ENCODE measurements around the gene XKRX. TPM values are rescaled to one million over a fixed set of nuclear protein-coding genes. Genes with fewer than 3 reads are reported as not detected.

The XKRX gene
- total RNA-seq, 3 donors from 2014 or later: 0.73 to 3.4 (median 3.3) TPM

DNA sequence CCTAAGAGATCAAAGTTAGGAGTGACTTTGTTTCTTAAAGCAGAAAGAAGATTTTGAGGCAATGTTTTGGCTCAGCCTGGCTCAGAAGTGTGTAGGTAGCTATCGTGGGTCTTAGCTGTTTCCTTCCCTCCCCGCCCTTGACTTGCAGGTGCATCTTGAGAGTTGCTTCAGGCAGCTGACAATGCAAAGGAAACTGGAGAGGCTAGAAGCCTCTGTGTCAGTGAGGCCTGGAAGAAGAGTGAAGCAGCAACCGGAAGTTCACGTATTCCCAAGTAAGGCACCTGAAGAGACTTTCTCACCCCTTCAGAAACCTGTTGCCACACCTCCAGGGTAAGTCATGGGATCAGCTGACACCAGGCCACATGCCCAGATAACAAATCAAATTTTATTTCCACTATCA is 10.6 kb upstream of the XKRX start:
- intact Hi-C loops (cut with DNase I, micrococcal nuclease): no loop called here
- TF ChIP-seq, protein P1, sequence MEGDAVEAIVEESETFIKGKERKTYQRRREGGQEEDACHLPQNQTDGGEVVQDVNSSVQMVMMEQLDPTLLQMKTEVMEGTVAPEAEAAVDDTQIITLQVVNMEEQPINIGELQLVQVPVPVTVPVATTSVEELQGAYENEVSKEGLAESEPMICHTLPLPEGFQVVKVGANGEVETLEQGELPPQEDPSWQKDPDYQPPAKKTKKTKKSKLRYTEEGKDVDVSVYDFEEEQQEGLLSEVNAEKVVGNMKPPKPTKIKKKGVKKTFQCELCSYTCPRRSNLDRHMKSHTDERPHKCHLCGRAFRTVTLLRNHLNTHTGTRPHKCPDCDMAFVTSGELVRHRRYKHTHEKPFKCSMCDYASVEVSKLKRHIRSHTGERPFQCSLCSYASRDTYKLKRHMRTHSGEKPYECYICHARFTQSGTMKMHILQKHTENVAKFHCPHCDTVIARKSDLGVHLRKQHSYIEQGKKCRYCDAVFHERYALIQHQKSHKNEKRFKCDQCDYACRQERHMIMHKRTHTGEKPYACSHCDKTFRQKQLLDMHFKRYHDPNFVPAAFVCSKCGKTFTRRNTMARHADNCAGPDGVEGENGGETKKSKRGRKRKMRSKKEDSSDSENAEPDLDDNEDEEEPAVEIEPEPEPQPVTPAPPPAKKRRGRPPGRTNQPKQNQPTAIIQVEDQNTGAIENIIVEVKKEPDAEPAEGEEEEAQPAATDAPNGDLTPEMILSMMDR (IDR thresholded peaks at IDR 0.05): no peak
- Histone ChIP-seq H3K4me3 (no peak overlapping the region), H3K36me3 (ENCODE audit: low read depth) (no peaks in the 10 kb centered on the region), H3K9me3 (no peaks in the 10 kb centered on the region), H3K4me1 (ENCODE audit: low read depth) (no peaks in the 10 kb centered on the region)
- DNase-seq (no peak), ATAC-seq (no peak)

DNA sequence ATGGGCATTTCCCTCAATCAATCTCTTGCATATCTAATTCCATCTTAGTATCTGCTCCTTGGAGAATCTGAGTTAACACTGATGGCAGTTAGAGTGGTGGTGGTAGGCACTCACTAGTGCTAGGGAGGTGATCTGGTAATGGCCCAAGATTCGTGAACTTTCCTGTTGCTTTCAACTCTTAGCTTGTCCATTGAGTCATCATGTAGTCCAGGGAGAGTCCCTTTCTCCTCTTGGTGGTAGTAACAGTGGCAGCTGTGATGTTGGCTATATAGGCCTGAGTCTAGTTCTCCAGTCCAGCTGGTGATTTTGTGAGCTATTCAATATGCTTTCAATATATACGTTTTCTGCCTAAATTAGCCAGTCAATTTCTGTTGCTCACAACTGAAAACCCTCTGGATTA is 7.0 kb upstream of the XKRX start:
- intact Hi-C loops (cut with DNase I, micrococcal nuclease): no loop called here
- no peak for ATAC-seq

DNA sequence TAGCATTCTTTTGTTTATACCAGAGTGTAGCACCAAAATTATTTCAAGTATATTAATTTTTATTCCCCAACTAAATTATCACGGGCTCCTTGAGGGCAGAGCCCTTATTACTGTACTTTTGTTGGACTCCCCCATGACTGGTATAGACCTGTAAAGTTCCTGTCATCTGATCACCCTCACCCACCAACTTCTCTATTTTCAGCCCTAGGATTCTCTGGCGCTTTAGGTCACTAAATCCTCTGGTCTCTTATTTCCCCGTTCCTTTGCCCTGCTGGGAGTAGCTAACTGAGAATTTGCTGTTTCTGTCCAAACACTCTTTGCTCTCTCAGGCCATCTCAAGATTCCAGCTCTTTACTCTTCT is 3.2 kb upstream of the XKRX start:
- Histone ChIP-seq H3K9me3 (no peaks in the 10 kb centered on the region), H3K4me3 (no peak overlapping the region), H3K4me1 (ENCODE audit: low read depth) (no peaks in the 10 kb centered on the region), H3K36me3 (ENCODE audit: low read depth) (no peaks in the 10 kb centered on the region)
- TF ChIP-seq, protein P1 (IDR thresholded peaks at IDR 0.05): no peak
- ATAC-seq (no peak), DNase-seq (no peak)
- intact Hi-C loops (cut with DNase I, micrococcal nuclease): no loop called here

More for the DNA sequence above, 7.0 kb upstream of the XKRX start:
- Histone ChIP-seq H3K9me3 (no peaks in the 10 kb centered on the region), H3K4me3 (no peak overlapping the region), H3K4me1 (ENCODE audit: low read depth) (no peaks in the 10 kb centered on the region), H3K36me3 (ENCODE audit: low read depth) (no peaks in the 10 kb centered on the region)
- TF ChIP-seq, protein P1 (IDR thresholded peaks at IDR 0.05): no peak
- DNase-seq: no peak

DNA sequence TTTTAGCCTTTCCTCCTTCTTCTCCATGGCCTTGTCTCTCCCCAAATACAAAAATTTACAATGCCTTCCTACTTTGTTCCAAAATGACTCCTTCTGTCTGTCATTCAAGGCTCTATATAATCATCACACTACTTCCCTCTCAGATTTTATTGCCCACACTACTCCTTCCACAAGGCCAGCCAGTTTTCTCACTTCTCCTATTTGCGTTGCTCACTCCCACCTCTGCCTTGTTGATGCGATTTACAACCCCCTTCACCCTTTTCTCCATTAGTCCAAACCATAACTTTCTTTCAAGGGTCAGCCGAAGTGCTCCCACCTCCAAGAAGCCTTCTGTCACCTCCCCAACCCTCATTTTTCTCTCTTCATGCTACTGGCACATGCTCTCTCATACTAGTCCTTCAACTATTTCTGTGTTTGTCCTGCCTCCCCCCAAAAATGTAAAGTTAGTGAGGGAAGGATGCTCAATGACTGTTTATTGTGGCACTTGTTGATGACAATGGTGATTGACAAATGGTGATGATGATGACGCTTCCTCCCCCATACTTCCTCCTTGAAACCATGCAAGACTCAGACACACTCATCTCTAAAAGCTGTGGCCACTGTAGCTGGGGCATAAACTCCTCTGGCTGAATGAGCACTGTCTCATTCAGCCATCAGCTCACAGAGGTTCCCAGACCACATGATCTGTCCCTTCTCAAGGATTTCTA is 2.7 kb upstream of the XKRX start:
- intact Hi-C loops (cut with DNase I, micrococcal nuclease): no loop called here
- Histone ChIP-seq H3K4me1 (ENCODE audit: low read depth) (no peaks in the 10 kb centered on the region), H3K36me3 (ENCODE audit: low read depth) (no peaks in the 10 kb centered on the region), H3K4me3 (no peak overlapping the region), H3K9me3 (no peaks in the 10 kb centered on the region)
- DNase-seq (no peak), ATAC-seq (no peak)
- TF ChIP-seq, protein P1 (IDR thresholded peaks at IDR 0.05): no peak

DNA sequence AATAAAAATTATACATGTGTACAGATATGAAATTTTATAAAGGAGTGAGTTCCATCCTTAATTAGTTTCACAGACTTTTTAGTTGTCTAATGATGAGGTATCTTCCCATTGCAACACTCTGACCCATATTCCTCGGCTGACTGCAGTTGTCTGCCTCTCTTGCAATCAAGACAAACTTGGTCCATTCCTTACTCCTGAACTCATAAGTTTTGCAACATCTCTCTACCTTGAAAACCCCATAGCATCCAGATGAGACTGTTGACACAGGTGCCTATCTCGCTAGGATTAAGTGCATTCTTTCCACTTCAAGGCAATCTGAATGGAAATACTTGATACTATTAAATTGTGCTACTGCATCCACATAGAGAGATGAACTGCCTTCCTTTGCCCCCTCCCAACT is 2.3 kb downstream of the XKRX start:
- H3K4me1 ChIP-seq (ENCODE audit: low read depth): no peaks in the 10 kb centered on the region
- no peaks in the 10 kb centered on the region for H3K36me3 ChIP-seq (ENCODE audit: low read depth)
- ATAC-seq (no peak), DNase-seq (no peak)
- TF ChIP-seq, protein P1 (IDR thresholded peaks at IDR 0.05): no peak
- no peaks in the 10 kb centered on the region for H3K9me3 ChIP-seq
- intact Hi-C loops (cut with DNase I, micrococcal nuclease): no loop called here
- no peak overlapping the region for H3K4me3 ChIP-seq

DNA sequence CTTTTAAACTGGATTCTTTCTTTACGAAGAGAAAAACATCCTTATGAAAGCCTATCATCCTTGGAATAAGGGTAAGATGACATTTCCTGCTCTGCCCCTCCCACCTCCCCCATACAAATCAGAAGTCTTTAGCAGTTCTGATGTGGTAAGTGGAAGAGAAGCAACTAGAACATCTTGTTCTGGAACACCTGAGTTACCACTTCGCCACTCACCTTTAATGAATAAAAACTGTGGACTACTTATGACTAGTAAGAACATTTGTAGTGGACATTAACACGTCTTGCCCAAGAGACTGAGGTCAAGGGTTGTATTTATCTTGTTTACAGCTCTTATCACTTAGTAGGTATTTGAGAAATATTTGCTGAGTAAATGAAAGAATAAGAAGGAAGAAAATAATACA is 4.3 kb downstream of the XKRX start:
- no peaks in the 10 kb centered on the region for H3K9me3 ChIP-seq
- DNase-seq (no peak), ATAC-seq (peak; percentile 6)
- no peaks in the 10 kb centered on the region for H3K36me3 ChIP-seq (ENCODE audit: low read depth)
- intact Hi-C loops (cut with DNase I, micrococcal nuclease): no loop called here
- no peaks in the 10 kb centered on the region for H3K4me1 ChIP-seq (ENCODE audit: low read depth)
- H3K4me3 ChIP-seq: no peak overlapping the region
- TF ChIP-seq, protein P1 (IDR thresholded peaks at IDR 0.05): no peak
